SH-SY5Y (cell line): ENCODE results near the gene USP47.

Experiments used
- GATA2 ChIP-seq: IDR thresholded peaks from 2 replicates; pipeline ENCODE4 v1.6.1; 2011; ENCODE audit warnings: mild to moderate bottlenecking, low read depth, low read length
- GATA3 ChIP-seq: IDR thresholded peaks from 2 replicates; pipeline ENCODE4 v1.6.1; 2011; ENCODE audit warnings: low read depth, mild to moderate bottlenecking, low read length, moderate library complexity

GRCh38 chr11:11898648-11899047 lies 56.9 kb downstream of the USP47 start:
- TF ChIP-seq GATA2 = no peak
- no peak for TF ChIP-seq GATA3
